Liver (tissue), 3 donors: ENCODE results near the gene CDK17.

Experiments
- TAF1 ChIP-seq: conservative IDR thresholded peaks from 2 replicates; pipeline ENCODE4 v1.6.1; 2016; ENCODE audit warnings: antibody characterized with exemption, mild to moderate bottlenecking
- YY1 ChIP-seq: IDR thresholded peaks from 2 replicates; pipeline ENCODE4 v1.6.1; 2016; ENCODE audit warnings: antibody characterized with exemption, mild to moderate bottlenecking
- TF ChIP-seq, protein P1 (sequence below): fragments of 150-350 bp; IDR thresholded peaks from 2 replicates; pipeline ENCODE4 v1.5.1; 2017; ENCODE audit warnings: improper control_type of control experiment, low read depth, low read length; ENCODE audit not compliant: missing input control
- TF ChIP-seq, protein P2 (sequence below): IDR thresholded peaks from 2 replicates; pipeline ENCODE4 v1.6.1; 2016; ENCODE audit warnings: antibody characterized with exemption
- TF ChIP-seq, protein P3 (sequence below): IDR thresholded peaks from 2 replicates; pipeline ENCODE4 v1.6.1; 2016; ENCODE audit warnings: antibody characterized with exemption, mild to moderate bottlenecking
- donor health status: healthy.
- donor health status: healthy.

DNA sequence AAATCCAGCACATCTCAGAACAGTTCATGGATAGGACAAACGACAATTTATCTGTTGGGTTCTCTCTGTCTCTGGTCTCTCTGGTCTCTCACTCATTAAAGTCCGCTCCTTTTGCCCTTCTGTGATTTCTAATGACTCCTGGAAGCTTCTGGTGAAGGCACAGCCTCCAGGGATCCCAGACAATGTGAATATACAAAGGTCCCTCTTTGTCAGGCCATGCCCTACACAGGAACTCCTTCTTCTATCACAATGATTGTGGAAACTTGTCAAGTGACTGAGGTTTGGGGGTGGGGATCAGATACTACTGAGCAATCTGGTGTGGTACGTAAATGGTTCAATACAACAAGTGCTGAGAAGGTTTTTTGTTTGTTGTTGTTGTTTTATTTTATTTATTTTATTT, 42.7 kb upstream of the CDK17 start:
- TF ChIP-seq, protein P1, sequence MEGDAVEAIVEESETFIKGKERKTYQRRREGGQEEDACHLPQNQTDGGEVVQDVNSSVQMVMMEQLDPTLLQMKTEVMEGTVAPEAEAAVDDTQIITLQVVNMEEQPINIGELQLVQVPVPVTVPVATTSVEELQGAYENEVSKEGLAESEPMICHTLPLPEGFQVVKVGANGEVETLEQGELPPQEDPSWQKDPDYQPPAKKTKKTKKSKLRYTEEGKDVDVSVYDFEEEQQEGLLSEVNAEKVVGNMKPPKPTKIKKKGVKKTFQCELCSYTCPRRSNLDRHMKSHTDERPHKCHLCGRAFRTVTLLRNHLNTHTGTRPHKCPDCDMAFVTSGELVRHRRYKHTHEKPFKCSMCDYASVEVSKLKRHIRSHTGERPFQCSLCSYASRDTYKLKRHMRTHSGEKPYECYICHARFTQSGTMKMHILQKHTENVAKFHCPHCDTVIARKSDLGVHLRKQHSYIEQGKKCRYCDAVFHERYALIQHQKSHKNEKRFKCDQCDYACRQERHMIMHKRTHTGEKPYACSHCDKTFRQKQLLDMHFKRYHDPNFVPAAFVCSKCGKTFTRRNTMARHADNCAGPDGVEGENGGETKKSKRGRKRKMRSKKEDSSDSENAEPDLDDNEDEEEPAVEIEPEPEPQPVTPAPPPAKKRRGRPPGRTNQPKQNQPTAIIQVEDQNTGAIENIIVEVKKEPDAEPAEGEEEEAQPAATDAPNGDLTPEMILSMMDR: no peak
- TF ChIP-seq, protein P2, sequence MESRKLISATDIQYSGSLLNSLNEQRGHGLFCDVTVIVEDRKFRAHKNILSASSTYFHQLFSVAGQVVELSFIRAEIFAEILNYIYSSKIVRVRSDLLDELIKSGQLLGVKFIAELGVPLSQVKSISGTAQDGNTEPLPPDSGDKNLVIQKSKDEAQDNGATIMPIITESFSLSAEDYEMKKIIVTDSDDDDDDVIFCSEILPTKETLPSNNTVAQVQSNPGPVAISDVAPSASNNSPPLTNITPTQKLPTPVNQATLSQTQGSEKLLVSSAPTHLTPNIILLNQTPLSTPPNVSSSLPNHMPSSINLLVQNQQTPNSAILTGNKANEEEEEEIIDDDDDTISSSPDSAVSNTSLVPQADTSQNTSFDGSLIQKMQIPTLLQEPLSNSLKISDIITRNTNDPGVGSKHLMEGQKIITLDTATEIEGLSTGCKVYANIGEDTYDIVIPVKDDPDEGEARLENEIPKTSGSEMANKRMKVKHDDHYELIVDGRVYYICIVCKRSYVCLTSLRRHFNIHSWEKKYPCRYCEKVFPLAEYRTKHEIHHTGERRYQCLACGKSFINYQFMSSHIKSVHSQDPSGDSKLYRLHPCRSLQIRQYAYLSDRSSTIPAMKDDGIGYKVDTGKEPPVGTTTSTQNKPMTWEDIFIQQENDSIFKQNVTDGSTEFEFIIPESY: no peak
- TF ChIP-seq, protein P3, sequence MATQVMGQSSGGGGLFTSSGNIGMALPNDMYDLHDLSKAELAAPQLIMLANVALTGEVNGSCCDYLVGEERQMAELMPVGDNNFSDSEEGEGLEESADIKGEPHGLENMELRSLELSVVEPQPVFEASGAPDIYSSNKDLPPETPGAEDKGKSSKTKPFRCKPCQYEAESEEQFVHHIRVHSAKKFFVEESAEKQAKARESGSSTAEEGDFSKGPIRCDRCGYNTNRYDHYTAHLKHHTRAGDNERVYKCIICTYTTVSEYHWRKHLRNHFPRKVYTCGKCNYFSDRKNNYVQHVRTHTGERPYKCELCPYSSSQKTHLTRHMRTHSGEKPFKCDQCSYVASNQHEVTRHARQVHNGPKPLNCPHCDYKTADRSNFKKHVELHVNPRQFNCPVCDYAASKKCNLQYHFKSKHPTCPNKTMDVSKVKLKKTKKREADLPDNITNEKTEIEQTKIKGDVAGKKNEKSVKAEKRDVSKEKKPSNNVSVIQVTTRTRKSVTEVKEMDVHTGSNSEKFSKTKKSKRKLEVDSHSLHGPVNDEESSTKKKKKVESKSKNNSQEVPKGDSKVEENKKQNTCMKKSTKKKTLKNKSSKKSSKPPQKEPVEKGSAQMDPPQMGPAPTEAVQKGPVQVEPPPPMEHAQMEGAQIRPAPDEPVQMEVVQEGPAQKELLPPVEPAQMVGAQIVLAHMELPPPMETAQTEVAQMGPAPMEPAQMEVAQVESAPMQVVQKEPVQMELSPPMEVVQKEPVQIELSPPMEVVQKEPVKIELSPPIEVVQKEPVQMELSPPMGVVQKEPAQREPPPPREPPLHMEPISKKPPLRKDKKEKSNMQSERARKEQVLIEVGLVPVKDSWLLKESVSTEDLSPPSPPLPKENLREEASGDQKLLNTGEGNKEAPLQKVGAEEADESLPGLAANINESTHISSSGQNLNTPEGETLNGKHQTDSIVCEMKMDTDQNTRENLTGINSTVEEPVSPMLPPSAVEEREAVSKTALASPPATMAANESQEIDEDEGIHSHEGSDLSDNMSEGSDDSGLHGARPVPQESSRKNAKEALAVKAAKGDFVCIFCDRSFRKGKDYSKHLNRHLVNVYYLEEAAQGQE: no peak
- TF ChIP-seq YY1: no peak
- TF ChIP-seq TAF1: no peak
